HCT116 (cell line): Measurements from ENCODE around the gene CLCA4. TPM values are rescaled to one million over a fixed set of nuclear protein-coding genes. Genes with fewer than 3 reads are reported as not detected.

Source experiments
- ATAC-seq: fragments of 200-7000 bp; cut with Tn5 transposase; 2 replicates; pipeline ENCODE4 v1.9.1; 2020; ENCODE audit warnings: mild to moderate bottlenecking, moderate library complexity
- BruUV-seq: library from RNA; stranded (reverse); fragments of 400-500 nt; replicated peaks from 2 replicates; lab custom pipeline; 2021; lab: Mats Ljungman, UMichigan
- CTCF ChIA-PET: fragments of 300-600 bp; sonication (Branson Sonifier 250); formaldehyde crosslinking; loops from one replicate; lab custom pipeline; 2021; ENCODE audit warnings: antibody characterized with exemption; lab: Charles Lee
- POLR2A ChIA-PET: fragments of 300-600, 350-600 bp; sonication (Branson Sonifier 250); formaldehyde crosslinking; loops from one replicate; lab custom pipeline; 2021; ENCODE audit warnings: antibody characterized with exemption; lab: Charles Lee
- RAD21 ChIA-PET, 2 experiments: fragments of 300-600 bp; sonication (Branson Sonifier 250); formaldehyde crosslinking; loops; one replicate each; lab custom pipeline; 2023; ENCODE audit warnings: low total read pairs in 2 of 2; ENCODE audit not compliant: uncharacterized antibody in 2 of 2, unreplicated experiment in 2 of 2, low non-redundant PET in 1 of 2; lab: Charles Lee
- DNase-seq: peaks from one replicate; pipeline ENCODE4 v3.0.0-alpha.2; 2010; ENCODE audit warnings: low read depth, low spot score
- H2AFZ ChIP-seq: fragments of 200-600 bp; shearing (Covaris generic), sonication (generic); 2 replicates; pipeline ENCODE4 v1.6.1; 2017; ENCODE audit warnings: low read depth, mixed run types, mixed read lengths, antibody characterized with exemption, low read length; ENCODE audit not compliant: poor library complexity, severe bottlenecking
- H3K27ac ChIP-seq: 2 replicates; pipeline ENCODE4 v1.5.1; 2012; ENCODE audit warnings: low read depth, low read length
- H3K27me3 ChIP-seq: fragments of 200-600 bp; sonication (generic); 2 replicates; pipeline ENCODE4 v1.6.1; 2016; ENCODE audit warnings: mixed run types, low read length, mixed read lengths; ENCODE audit not compliant: insufficient read depth
- H3K36me3 ChIP-seq, 2 experiments: fragments of 200-500 bp in 1 of 2; fragments of 200-600 bp in 1 of 2; sonication (Bioruptor generic) in 1 of 2; sonication (generic) in 1 of 2; 2 replicates each; pipeline versions ENCODE4 v1.5.1 to v1.6.1; 2014 to 2016; ENCODE audit warnings: low read length in 2 of 2, inconsistent platforms in 1 of 2, mixed read lengths in 1 of 2, mixed run types in 1 of 2; ENCODE audit not compliant: insufficient read depth in 2 of 2, control insufficient read depth in 1 of 2
- H3K4me1 ChIP-seq, 2 experiments: fragments of 200-600 bp in 1 of 2; sonication (generic) in 1 of 2; 2 replicates each; pipeline versions ENCODE4 v1.5.1 to v1.6.1; 2012 to 2017; ENCODE audit warnings: low read length in 2 of 2, inconsistent platforms in 1 of 2, mild to moderate bottlenecking in 1 of 2, mixed read lengths in 1 of 2, mixed run types in 1 of 2, moderate library complexity in 1 of 2; ENCODE audit not compliant: insufficient read depth in 2 of 2, control insufficient read depth in 1 of 2
- H3K4me2 ChIP-seq: fragments of 200-600 bp; sonication (generic); 2 replicates; pipeline ENCODE4 v1.6.1; 2017; ENCODE audit warnings: mixed run types, low read length, mixed read lengths
- H3K4me3 ChIP-seq, 2 experiments: fragments of 200-600 bp in 1 of 2; sonication (generic) in 1 of 2; replicated peaks in 1 of 2; 2 replicates each; pipeline ENCODE4 v1.5.1; 2011 to 2016; ENCODE audit warnings: low read length in 2 of 2, control low read depth in 1 of 2, low read depth in 1 of 2, mild to moderate bottlenecking in 1 of 2, mixed read lengths in 1 of 2, mixed run types in 1 of 2
- H3K79me2 ChIP-seq: fragments of 200-600 bp; sonication (generic); 2 replicates; pipeline ENCODE4 v1.6.1; 2017; ENCODE audit warnings: mild to moderate bottlenecking, mixed run types, low read length, moderate library complexity, mixed read lengths; ENCODE audit not compliant: insufficient read depth
- H3K9ac ChIP-seq: fragments of 200-600 bp; sonication (generic); 2 replicates; pipeline ENCODE4 v1.6.1; 2016; ENCODE audit warnings: low read length, mixed read lengths
- H3K9me2 ChIP-seq: fragments of 200-600 bp; sonication (generic), shearing (Covaris generic); 2 replicates; pipeline ENCODE4 v1.6.1; 2017; ENCODE audit warnings: mixed run types, mild to moderate bottlenecking, moderate library complexity; ENCODE audit not compliant: insufficient read depth
- H3K9me3 ChIP-seq, 2 experiments: fragments of 200-500 bp in 1 of 2; fragments of 200-600 bp in 1 of 2; sonication (Bioruptor generic) in 1 of 2; sonication (generic) in 1 of 2; 2 replicates each; pipeline ENCODE4 v1.6.1; 2014 to 2017; ENCODE audit warnings: low read length in 2 of 2, mixed read lengths in 2 of 2, inconsistent platforms in 1 of 2, low read depth in 1 of 2, mild to moderate bottlenecking in 1 of 2, mixed run types in 1 of 2, moderate library complexity in 1 of 2; ENCODE audit not compliant: control insufficient read depth in 1 of 2, insufficient read depth in 1 of 2
- H4K20me1 ChIP-seq: fragments of 200-600 bp; sonication (generic), shearing (Covaris generic); 2 replicates; pipeline ENCODE4 v1.6.1; 2017; ENCODE audit warnings: mixed run types, mild to moderate bottlenecking, moderate library complexity; ENCODE audit not compliant: insufficient read depth
- ELF1 ChIP-seq: IDR thresholded peaks from 2 replicates; pipeline ENCODE4 v1.6.1; 2012; ENCODE audit warnings: low read depth, borderline replicate concordance
- EZH2 ChIP-seq: fragments of 200-600 bp; sonication (generic); IDR thresholded peaks from 2 replicates; pipeline ENCODE4 v1.6.1; 2017; ENCODE audit warnings: antibody characterized with exemption, mixed run types
- POLR2A ChIP-seq: IDR thresholded peaks from 2 replicates; pipeline ENCODE4 v1.7.0; 2011; ENCODE audit warnings: borderline replicate concordance; ENCODE audit not compliant: insufficient read depth, insufficient read length; ENCODE audit errors: extremely low read depth
- RAD21 ChIP-seq: IDR thresholded peaks from 2 replicates; pipeline ENCODE4 v1.6.1; 2012; ENCODE audit warnings: low read depth, mild to moderate bottlenecking
- SRF ChIP-seq: IDR thresholded peaks from 2 replicates; pipeline ENCODE4 v1.6.1; 2012; ENCODE audit warnings: low read depth
- TCF7L2 ChIP-seq: IDR thresholded peaks from 2 replicates; pipeline ENCODE4 v1.7.0; 2011; ENCODE audit warnings: borderline replicate concordance, inconsistent platforms; ENCODE audit not compliant: insufficient read depth, insufficient read length; ENCODE audit errors: extremely low read depth
- YY1 ChIP-seq: IDR thresholded peaks from 2 replicates; pipeline ENCODE4 v1.6.1; 2011; ENCODE audit warnings: low read length, low read depth, moderate library complexity, mild to moderate bottlenecking; ENCODE audit not compliant: insufficient replicate concordance; ENCODE audit errors: extremely low read depth
- ZNF274 ChIP-seq: fragments of 200-500 bp; sonication (Bioruptor generic); IDR thresholded peaks from 2 replicates; pipeline ENCODE4 v1.6.1; 2014; ENCODE audit warnings: mild to moderate bottlenecking, low read depth, low read length, inconsistent platforms
- intact Hi-C: fragments of 100-400 bp; cut with micrococcal nuclease; formaldehyde crosslinking; loops from 2 replicates; pipeline ENCODE4 v1.10.0; 2022
- total RNA-seq: library from RNA; stranded (reverse); gene quantifications from one replicate; pipeline ENCODE4 v1.2.1, GENCODE V29; 2021; ENCODE audit not compliant: unreplicated experiment
- TF ChIP-seq, protein P1 (sequence below): IDR thresholded peaks from 2 replicates; pipeline ENCODE4 v1.6.1; 2012
- TF ChIP-seq, protein P2 (sequence below), 3 experiments: fragments of 200-600 bp in 1 of 3; sonication (generic) in 1 of 3; IDR thresholded peaks in 2 of 3; conservative IDR thresholded peaks in 1 of 3; 2 replicates each; pipeline ENCODE4 v1.5.1; 2012 to 2017; ENCODE audit warnings: low read depth in 2 of 3, low read length in 2 of 3, antibody characterized with exemption in 1 of 3, borderline replicate concordance in 1 of 3, control low read depth in 1 of 3, mild to moderate bottlenecking in 1 of 3, mixed read lengths in 1 of 3, mixed run types in 1 of 3, moderate library complexity in 1 of 3; ENCODE audit not compliant: insufficient read depth in 1 of 3
- TF ChIP-seq, protein P3 (sequence below): IDR thresholded peaks from 2 replicates; pipeline ENCODE4 v1.6.1; 2011; ENCODE audit warnings: mild to moderate bottlenecking, low read length, moderate library complexity; ENCODE audit not compliant: insufficient replicate concordance; ENCODE audit errors: extremely low read depth

The CLCA4 gene
- total RNA-seq, 1 experiment from 2014 or later: not detected

DNA sequence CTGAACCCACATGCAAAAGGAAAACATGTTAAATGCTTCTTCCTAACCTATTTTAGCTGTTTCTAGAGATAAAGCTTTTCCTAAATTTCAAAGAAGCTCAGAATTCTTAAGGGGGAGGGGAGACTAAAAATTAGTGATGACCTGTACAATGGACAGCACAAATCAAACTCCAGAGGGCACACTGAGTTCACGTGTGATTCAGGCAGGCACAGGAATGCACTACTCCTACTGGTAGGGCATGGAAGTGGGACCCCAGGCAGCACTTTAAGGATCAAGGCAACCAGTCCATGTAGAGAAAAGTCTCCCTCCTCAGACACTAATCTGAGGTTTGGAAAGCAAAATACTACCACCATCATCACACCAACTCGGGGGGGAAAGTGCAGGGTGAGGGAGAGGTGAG, 31.3 kb upstream of the CLCA4 start:
- RAD21 ChIA-PET: interaction anchor here (0.7 to 1.0 kb wide), 2 partner anchors 135 to 189 kb away, joined by 3 read pairs; partner anchors contain the start of gene SH3GLB1 (in 1 of the 2)
- DNase-seq: peak; percentile 62
- peak overlapping the region; percentile 42 for H2AFZ ChIP-seq
- H3K4me1 ChIP-seq: peaks cover 0 to 26% of the 10 kb centered on the region in 2 experiments; a peak in 2 of 4 replicates
- POLR2A ChIA-PET: no interaction called here
- intact Hi-C loops: loop anchor here (5.0 kb wide), 1 partner anchor 172 kb away; no protein-coding TSS in a partner anchor
- BruUV-seq: no TSS peak
- H3K9me3 ChIP-seq: no peaks in the 10 kb centered on the region
- peak; percentile 97 for ATAC-seq
- H3K9me2 ChIP-seq: no peaks in the 10 kb centered on the region
- H4K20me1 ChIP-seq: no peaks in the 10 kb centered on the region
- H3K9ac ChIP-seq: no peak overlapping the region
- H3K27me3 ChIP-seq: no peaks in the 10 kb centered on the region
- TF ChIP-seq, protein P1, sequence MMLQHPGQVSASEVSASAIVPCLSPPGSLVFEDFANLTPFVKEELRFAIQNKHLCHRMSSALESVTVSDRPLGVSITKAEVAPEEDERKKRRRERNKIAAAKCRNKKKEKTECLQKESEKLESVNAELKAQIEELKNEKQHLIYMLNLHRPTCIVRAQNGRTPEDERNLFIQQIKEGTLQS: no peak
- TF ChIP-seq, protein P2, sequence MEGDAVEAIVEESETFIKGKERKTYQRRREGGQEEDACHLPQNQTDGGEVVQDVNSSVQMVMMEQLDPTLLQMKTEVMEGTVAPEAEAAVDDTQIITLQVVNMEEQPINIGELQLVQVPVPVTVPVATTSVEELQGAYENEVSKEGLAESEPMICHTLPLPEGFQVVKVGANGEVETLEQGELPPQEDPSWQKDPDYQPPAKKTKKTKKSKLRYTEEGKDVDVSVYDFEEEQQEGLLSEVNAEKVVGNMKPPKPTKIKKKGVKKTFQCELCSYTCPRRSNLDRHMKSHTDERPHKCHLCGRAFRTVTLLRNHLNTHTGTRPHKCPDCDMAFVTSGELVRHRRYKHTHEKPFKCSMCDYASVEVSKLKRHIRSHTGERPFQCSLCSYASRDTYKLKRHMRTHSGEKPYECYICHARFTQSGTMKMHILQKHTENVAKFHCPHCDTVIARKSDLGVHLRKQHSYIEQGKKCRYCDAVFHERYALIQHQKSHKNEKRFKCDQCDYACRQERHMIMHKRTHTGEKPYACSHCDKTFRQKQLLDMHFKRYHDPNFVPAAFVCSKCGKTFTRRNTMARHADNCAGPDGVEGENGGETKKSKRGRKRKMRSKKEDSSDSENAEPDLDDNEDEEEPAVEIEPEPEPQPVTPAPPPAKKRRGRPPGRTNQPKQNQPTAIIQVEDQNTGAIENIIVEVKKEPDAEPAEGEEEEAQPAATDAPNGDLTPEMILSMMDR (IDR thresholded peaks at IDR 0.05 in 2 of 3, conservative IDR thresholded peaks at IDR 0.05 in 1 of 3; ENCODE audit: borderline replicate concordance in 1 of 3, insufficient read depth in 1 of 3, low read depth in 2 of 3, low read length in 2 of 3): peak; percentile 56 to 94 (median 60)
- peak; percentile 81 for TF ChIP-seq RAD21
- no peak overlapping the region for H3K4me3 ChIP-seq
- no peaks in the 10 kb centered on the region for H3K36me3 ChIP-seq
- CTCF ChIA-PET: interaction anchor here (0.6 to 1.8 kb wide), 9 partner anchors 11 to 568 kb away, joined by 3 to 9 read pairs (median 3); partner anchors contain the start of gene SH3GLB1
- no peak overlapping the region for H3K27ac ChIP-seq
- no peak overlapping the region; the same call in 1 of the 2 replicates for H3K4me2 ChIP-seq
- no peaks in the 10 kb centered on the region for H3K79me2 ChIP-seq

DNA sequence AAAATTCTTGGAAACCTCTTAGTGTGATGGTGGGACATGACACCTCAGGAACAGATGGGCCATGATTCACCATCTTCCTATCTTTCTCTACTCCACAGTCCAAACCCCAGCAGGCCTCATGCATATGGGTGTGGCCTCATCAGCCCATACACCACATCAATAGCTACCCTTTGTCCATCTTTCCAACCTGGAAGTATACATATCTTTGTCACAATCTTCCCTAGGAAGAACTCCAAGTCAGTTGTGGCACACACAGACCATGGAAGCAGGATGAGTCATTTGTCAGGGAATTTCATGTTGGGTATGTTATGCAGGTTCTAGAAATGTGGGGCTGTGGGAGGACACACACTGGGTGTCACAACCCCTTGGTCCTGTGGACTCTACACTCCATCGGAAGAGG, 30.5 kb upstream of the CLCA4 start:
- no TSS peak for BruUV-seq
- H3K9me3 ChIP-seq: no peaks in the 10 kb centered on the region
- POLR2A ChIA-PET: no interaction called here
- no peak overlapping the region for H3K9ac ChIP-seq
- H3K79me2 ChIP-seq: no peaks in the 10 kb centered on the region
- peak overlapping the region; percentile 28; the same call in 1 of the 2 replicates for H3K4me2 ChIP-seq
- no peak overlapping the region for H3K4me3 ChIP-seq
- peak overlapping the region; percentile 42 for H2AFZ ChIP-seq
- intact Hi-C loops: loop anchor here (5.0 kb wide), 1 partner anchor 171 kb away; no protein-coding TSS in a partner anchor
- no peak overlapping the region for H3K27ac ChIP-seq
- RAD21 ChIA-PET: no interaction called here
- CTCF ChIA-PET: interaction anchor here (1.1 to 1.8 kb wide), 5 partner anchors 17 to 237 kb away, joined by 3 to 9 read pairs (median 4); partner anchors contain the start of gene SH3GLB1
- DNase-seq (no peak), ATAC-seq (peak; percentile 32)
- no peaks in the 10 kb centered on the region for H4K20me1 ChIP-seq
- H3K36me3 ChIP-seq: no peaks in the 10 kb centered on the region
- no peaks in the 10 kb centered on the region for H3K9me2 ChIP-seq
- H3K27me3 ChIP-seq: no peaks in the 10 kb centered on the region
- H3K4me1 ChIP-seq: peaks cover 0 to 26% of the 10 kb centered on the region in 2 experiments; a peak in 2 of 4 replicates
- TF ChIP-seq YY1: no peak
- TF ChIP-seq TCF7L2: no peak
- TF ChIP-seq, protein P3, sequence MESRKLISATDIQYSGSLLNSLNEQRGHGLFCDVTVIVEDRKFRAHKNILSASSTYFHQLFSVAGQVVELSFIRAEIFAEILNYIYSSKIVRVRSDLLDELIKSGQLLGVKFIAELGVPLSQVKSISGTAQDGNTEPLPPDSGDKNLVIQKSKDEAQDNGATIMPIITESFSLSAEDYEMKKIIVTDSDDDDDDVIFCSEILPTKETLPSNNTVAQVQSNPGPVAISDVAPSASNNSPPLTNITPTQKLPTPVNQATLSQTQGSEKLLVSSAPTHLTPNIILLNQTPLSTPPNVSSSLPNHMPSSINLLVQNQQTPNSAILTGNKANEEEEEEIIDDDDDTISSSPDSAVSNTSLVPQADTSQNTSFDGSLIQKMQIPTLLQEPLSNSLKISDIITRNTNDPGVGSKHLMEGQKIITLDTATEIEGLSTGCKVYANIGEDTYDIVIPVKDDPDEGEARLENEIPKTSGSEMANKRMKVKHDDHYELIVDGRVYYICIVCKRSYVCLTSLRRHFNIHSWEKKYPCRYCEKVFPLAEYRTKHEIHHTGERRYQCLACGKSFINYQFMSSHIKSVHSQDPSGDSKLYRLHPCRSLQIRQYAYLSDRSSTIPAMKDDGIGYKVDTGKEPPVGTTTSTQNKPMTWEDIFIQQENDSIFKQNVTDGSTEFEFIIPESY: no peak
- TF ChIP-seq ZNF274: no peak
- no peak for TF ChIP-seq ELF1
- TF ChIP-seq RAD21: no peak
- TF ChIP-seq POLR2A: no peak
- no peak for TF ChIP-seq EZH2
- TF ChIP-seq SRF: no peak
